ENCODE data around the gene SFT2D1.

Gene SFT2D1

DNA sequence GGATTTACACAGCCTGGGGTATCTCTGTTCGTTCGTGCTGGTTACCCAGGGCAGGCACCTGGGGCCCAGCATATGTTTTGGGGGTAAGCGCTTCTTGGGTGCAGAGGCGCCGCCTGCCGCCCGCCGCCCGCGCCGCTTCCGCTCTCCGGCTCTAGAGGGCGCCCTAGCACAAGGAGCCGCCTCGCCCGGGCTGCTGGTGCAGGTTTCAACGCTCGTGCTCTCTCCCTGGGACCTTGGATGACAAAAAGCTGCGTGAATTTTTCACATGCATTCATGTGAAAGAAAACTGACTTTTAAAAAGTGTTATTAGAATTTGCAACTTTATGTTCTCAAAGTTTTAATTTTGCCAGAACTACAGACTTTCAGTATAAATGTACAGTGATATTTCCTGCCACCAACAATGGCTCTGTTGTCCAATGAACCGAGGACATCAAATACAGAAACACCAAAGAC lies 66.6 kb downstream of the SFT2D1 start:
- peak; percentile 71 to 85 (median 74) for DNase-seq

DNA sequence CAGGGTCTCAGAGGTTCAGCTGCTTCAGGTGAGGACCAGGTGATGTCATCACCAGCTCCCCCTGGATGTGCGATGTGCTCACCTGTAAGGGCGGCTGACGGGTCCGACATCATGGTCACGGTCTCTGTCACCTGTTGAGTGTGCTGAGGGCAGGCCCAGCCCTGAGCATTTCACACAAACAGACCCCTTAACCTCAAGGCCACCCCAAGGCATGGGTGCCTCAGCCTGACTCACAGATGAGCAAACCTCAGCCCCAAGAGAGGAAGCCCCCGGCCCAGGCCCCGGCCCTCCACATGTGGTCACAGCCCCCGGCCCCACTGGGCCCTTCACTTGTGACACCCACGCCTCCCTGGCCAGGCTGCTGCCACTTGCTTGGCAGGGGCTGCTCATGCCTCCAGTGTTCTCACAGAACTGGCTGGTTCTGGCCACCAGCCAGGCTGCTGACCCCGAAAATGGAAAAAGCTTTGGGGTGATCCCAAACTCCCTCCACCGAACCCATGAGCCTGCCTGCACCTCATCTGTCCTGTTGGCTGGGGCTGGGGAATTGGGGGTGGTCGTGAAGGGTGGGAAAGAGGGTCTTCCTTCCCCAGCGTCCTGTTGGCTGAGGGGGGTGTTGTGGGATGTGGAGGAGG lies 67.5 kb downstream of the SFT2D1 start:
- DNase-seq, result no peak

DNA sequence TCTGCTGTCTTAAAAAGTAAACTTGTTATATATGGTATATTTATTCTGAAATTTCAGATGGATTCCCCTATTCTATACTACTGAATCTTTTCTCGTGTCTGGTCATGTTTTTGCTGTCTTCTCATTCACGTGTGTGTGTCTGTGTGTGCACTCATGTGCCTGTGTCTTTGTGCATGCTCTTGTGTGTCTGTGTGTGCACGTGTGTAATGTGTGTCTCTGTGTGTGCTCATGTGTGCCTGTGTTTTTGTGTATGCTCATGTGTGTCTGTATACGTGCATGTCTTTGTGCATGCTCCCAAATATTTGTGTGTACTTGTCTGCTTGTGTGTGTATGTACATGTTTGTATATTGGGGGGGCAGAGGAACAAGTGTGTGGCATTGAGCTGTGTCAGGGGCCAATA lies 68.2 kb downstream of the SFT2D1 start:
- no peak for DNase-seq

DNA sequence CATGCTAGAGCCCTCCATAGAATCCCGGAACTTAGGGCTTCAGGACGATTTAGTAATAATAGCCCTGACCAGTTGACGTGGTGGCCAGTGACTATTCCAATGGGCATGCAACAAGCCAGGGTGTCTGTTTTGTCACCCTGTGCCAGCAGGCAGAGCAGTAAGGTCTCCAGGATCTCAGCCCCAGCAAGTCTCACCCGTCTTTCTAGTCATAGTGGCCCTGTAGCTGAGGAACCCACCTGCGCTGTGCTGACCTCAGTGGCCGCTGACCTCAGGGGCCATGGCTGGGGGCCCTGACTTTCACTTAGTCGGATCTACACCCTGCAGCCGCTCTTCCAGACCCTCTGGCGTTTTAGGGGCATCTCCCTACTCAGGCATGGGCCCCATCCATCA lies 71.0 kb downstream of the SFT2D1 start:
- no peak for DNase-seq

DNA sequence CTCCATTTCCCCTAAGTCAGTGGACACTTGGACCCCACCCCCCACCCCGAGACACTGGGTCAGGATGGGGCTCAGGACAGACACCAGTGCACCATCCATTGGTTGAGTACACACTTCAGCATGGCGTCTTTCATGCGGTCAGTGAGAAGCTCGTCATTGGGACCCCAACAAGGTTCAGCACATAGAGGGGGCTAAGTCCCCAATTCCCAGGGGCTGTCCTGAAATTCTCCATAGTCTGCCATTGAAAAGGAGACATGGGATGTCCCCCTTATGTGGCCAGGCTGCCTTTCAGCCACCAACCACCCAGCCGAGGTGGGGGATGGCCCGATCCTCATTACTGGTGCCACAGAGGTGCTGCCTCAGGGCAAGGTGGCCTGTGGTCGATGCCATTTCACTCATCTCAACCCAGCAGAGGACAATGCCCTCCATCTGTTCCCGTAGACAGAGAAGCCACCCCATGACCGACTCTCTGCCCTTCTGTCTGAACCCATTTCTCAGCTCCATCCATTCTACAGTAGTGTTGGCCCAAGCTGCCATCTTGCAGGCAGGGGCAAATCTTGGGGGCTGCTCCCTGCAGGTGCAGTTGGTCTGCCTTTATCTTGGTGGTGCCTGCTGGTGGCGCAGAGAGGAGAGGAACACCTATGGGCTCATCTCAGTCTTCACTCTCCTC lies 71.5 kb downstream of the SFT2D1 start:
- DNase-seq, result no peak
